K562 (cell line): ENCODE measurements around the gene TOMM40L. TPM values are rescaled to one million over a fixed set of nuclear protein-coding genes. Genes with fewer than 3 reads are reported as not detected.

Experiments used
- ATF1 ChIP-seq, 2 experiments: fragments of 450-650 bp in 1 of 2; IDR thresholded peaks; 2 replicates each; pipeline ENCODE4 v1.6.1; 2016; ENCODE audit warnings: missing compliant biosample characterization in 1 of 2, missing genetic modification characterization in 1 of 2
- BRF2 ChIP-seq: IDR thresholded peaks from 3 replicates; pipeline ENCODE4 v1.6.1; 2011; ENCODE audit warnings: borderline replicate concordance, mild to moderate bottlenecking; ENCODE audit not compliant: insufficient read length, insufficient read depth
- CAMTA2 ChIP-seq: fragments of 250-450 bp; sonication (Bioruptor Pico); conservative IDR thresholded peaks from 2 replicates; pipeline ENCODE4 v1.5.1; 2022
- EHMT2 ChIP-seq: fragments of 450-650 bp; IDR thresholded peaks from 2 replicates; pipeline ENCODE4 v1.6.1; 2018; ENCODE audit warnings: antibody characterized with exemption
- GABPA ChIP-seq: fragments of 200-800 bp; sonication (Bioruptor generic); conservative IDR thresholded peaks from 2 replicates; pipeline ENCODE4 v1.6.1; 2016; ENCODE audit warnings: low read depth, missing genetic modification characterization, missing compliant biosample characterization
- NCOA4 ChIP-seq: fragments of 450-650 bp; IDR thresholded peaks from 2 replicates; pipeline ENCODE4 v1.6.1; 2018; ENCODE audit warnings: mild to moderate bottlenecking; ENCODE audit not compliant: partially characterized antibody
- NFYB ChIP-seq: IDR thresholded peaks from 2 replicates; pipeline ENCODE4 v1.6.1; 2011; ENCODE audit warnings: mild to moderate bottlenecking, moderate library complexity; ENCODE audit not compliant: insufficient read length; ENCODE audit errors: extremely low read depth
- PBX2 ChIP-seq, 2 experiments: IDR thresholded peaks in 1 of 2; conservative IDR thresholded peaks in 1 of 2; 2 replicates each; pipeline ENCODE4 v1.6.1; 2016; ENCODE audit warnings: low read depth in 2 of 2, mild to moderate bottlenecking in 1 of 2, missing compliant biosample characterization in 1 of 2, missing genetic modification characterization in 1 of 2, moderate library complexity in 1 of 2
- RBM39 ChIP-seq: fragments of 200-400 bp; formaldehyde crosslinking; optimal IDR thresholded peaks from 2 replicates; pipeline ENCODE3; 2018; ENCODE audit warnings: low read depth, low read length
- SRSF3 ChIP-seq: fragments of 200-400 bp; formaldehyde crosslinking; IDR thresholded peaks from 2 replicates; pipeline ENCODE4 v1.6.1; 2016; ENCODE audit warnings: mild to moderate bottlenecking, low read length, moderate library complexity; ENCODE audit not compliant: insufficient read depth
- ZNF217 ChIP-seq: sonication (generic); formaldehyde crosslinking; IDR thresholded peaks from 2 replicates; pipeline ENCODE4 v1.8.0; 2022; ENCODE audit warnings: mild to moderate bottlenecking, missing genetic modification reagents
- ZNF263 ChIP-seq: sonication (generic); formaldehyde crosslinking; IDR thresholded peaks from 2 replicates; pipeline ENCODE4 v1.8.0; 2022; ENCODE audit warnings: mild to moderate bottlenecking, missing genetic modification reagents, borderline replicate concordance
- ZNF57 ChIP-seq: fragments of 450-650 bp; formaldehyde crosslinking; IDR thresholded peaks from 2 replicates; pipeline ENCODE4 v1.4.0; 2020; ENCODE audit warnings: mild to moderate bottlenecking, moderate library complexity
- ZNF830 ChIP-seq: fragments of 250-450 bp; sonication (Bioruptor Pico); IDR thresholded peaks from 2 replicates; pipeline ENCODE4 v1.5.0; 2021; ENCODE audit warnings: mild to moderate bottlenecking
- polyA plus RNA-seq, 8 experiments: library from polyadenylated mRNA; depleted of rRNA in 4 of 8; stranded (reverse) in 5 of 8; unstranded in 3 of 8; fragments of >200 nt; fragmentation: Nextera tagmentation in 2 of 8; fragmentation: Illumina TruSeq in 1 of 8; extraction: Ambion mirVana in 2 of 8; extraction: Trizol in 1 of 8; gene quantifications; 2 replicates each; pipeline versions ENCODE4 v1.2.1 to v1.2.3, GENCODE V29; 2011 to 2014; ENCODE audit warnings: inconsistent platforms in 1 of 8, missing spikeins in 1 of 8
- total RNA-seq, 7 experiments: library from RNA; depleted of rRNA in 6 of 7; stranded (reverse); fragments of >200 nt in 6 of 7; fragmentation: Illumina TruSeq in 2 of 7; extraction: Trizol in 2 of 7; gene quantifications; 2 replicates each; pipeline versions ENCODE4 v1.2.1 to v1.2.3, GENCODE V29; 2011 to 2021; ENCODE audit warnings: low replicate concordance in 1 of 7
- TF ChIP-seq, protein P1 (sequence below): sonication (generic); formaldehyde crosslinking; IDR thresholded peaks from 2 replicates; pipeline ENCODE4 v1.8.0; 2022; ENCODE audit warnings: missing genetic modification reagents, mild to moderate bottlenecking, borderline replicate concordance
- TF ChIP-seq, protein P2 (sequence below): fragments of 250-450 bp; sonication (Bioruptor Pico); IDR thresholded peaks from 2 replicates; pipeline ENCODE4 v1.4.0; 2020

The TOMM40L gene
- total and polyA plus RNA-seq, 9 of the 15 experiments (the other 6 are each of a cell fraction or from before 2014, with no cell fraction given): 9.6 to 33.6 (median 25.2) TPM

DNA sequence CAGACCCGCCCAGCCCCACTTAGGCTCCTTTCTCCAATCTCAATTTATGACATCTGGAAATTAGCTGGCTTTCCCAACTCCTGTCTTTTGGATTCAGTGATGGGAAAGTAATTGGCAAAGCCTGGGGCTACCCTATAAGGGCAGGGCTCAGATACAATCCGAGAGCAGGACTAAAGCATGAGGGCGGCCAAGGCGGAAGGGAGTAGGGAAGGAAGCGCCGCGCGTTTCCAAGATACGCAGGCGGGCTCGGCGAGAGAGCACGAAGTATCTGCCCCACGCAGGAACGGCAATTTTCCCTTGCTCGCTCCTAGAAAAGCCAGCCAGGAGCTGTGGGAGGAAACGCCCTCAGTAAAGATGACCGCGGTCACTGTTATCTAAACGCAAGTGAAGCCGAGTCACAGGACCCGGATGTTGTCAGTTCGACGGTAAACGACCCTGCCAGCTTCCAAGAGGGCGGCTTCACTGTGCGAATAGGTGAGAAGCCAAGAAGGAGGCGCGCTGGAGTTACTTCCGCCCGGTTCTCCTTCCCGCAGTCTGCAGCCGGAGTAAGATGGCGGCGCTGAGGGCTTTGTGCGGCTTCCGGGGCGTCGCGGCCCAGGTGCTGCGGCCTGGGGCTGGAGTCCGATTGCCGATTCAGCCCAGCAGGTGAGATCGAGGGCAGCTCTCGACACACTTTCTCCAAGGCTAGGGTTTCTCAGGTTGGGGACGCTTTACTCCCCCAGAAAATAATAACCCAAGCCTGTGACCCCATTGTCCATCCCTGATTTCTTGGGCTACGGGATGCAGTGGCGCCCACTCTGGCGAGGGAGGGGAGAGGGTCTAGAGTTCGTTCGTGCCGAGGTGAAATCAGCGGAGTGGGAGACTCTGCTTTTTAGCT, 23.8 kb upstream of the TOMM40L start, which contains the start of gene NDUFS2 (continued):
- TF ChIP-seq, protein P1, sequence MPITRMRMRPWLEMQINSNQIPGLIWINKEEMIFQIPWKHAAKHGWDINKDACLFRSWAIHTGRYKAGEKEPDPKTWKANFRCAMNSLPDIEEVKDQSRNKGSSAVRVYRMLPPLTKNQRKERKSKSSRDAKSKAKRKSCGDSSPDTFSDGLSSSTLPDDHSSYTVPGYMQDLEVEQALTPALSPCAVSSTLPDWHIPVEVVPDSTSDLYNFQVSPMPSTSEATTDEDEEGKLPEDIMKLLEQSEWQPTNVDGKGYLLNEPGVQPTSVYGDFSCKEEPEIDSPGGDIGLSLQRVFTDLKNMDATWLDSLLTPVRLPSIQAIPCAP (CRISPR knock-in tag): no peak
- no peak for TF ChIP-seq ZNF263
- 0 out of 2 replicates have a peak, but pooled peaks have one; percentile 53 for TF ChIP-seq ZNF830
- TF ChIP-seq, protein P2, sequence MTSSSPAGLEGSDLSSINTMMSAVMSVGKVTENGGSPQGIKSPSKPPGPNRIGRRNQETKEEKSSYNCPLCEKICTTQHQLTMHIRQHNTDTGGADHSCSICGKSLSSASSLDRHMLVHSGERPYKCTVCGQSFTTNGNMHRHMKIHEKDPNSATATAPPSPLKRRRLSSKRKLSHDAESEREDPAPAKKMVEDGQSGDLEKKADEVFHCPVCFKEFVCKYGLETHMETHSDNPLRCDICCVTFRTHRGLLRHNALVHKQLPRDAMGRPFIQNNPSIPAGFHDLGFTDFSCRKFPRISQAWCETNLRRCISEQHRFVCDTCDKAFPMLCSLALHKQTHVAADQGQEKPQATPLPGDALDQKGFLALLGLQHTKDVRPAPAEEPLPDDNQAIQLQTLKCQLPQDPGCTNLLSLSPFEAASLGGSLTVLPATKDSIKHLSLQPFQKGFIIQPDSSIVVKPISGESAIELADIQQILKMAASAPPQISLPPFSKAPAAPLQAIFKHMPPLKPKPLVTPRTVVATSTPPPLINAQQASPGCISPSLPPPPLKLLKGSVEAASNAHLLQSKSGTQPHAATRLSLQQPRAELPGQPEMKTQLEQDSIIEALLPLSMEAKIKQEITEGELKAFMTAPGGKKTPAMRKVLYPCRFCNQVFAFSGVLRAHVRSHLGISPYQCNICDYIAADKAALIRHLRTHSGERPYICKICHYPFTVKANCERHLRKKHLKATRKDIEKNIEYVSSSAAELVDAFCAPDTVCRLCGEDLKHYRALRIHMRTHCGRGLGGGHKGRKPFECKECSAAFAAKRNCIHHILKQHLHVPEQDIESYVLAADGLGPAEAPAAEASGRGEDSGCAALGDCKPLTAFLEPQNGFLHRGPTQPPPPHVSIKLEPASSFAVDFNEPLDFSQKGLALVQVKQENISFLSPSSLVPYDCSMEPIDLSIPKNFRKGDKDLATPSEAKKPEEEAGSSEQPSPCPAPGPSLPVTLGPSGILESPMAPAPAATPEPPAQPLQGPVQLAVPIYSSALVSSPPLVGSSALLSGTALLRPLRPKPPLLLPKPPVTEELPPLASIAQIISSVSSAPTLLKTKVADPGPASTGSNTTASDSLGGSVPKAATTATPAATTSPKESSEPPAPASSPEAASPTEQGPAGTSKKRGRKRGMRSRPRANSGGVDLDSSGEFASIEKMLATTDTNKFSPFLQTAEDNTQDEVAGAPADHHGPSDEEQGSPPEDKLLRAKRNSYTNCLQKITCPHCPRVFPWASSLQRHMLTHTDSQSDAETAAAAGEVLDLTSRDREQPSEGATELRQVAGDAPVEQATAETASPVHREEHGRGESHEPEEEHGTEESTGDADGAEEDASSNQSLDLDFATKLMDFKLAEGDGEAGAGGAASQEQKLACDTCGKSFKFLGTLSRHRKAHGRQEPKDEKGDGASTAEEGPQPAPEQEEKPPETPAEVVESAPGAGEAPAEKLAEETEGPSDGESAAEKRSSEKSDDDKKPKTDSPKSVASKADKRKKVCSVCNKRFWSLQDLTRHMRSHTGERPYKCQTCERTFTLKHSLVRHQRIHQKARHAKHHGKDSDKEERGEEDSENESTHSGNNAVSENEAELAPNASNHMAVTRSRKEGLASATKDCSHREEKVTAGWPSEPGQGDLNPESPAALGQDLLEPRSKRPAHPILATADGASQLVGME: peak; percentile 49; the same call in 1 of the 2 replicates
- TF ChIP-seq CAMTA2: no peak
- TF ChIP-seq RBM39: no peak
- no peak for TF ChIP-seq SRSF3
- no peak for TF ChIP-seq NCOA4
- TF ChIP-seq ZNF217 (CRISPR knock-in tag): no peak
- TF ChIP-seq ATF1 (CRISPR knock-in tag; IDR thresholded peaks at IDR 0.05): no peak
- TF ChIP-seq ATF1 (tag; IDR thresholded peaks at IDR 0.05): peak; percentile 94
- no peak for TF ChIP-seq PBX2 (CRISPR knock-in tag; IDR thresholded peaks at IDR 0.05; ENCODE audit: low read depth)
- TF ChIP-seq PBX2 (tag; conservative IDR thresholded peaks at IDR 0.05; ENCODE audit: low read depth): no peak
- no peak for TF ChIP-seq BRF2
- no peak for TF ChIP-seq ZNF57 (CRISPR knock-in tag)
- TF ChIP-seq NFYB: no peak
- peak; percentile 97 for TF ChIP-seq GABPA
- no peak for TF ChIP-seq EHMT2
